ENCODE data around the gene TIMM21.

The TIMM21 gene

GRCh38 chr18:74191577-74191976 lies 43.3 kb downstream of the TIMM21 start:
- DNase-seq (ENCODE audit: low read depth in 2 of 2) = no peak

- DNase-seq (ENCODE audit: low read depth in 2 of 2) = no peak
These were observed 46.4 kb downstream of the TIMM21 start for GRCh38 chr18:74194691-74195090.

DNA sequence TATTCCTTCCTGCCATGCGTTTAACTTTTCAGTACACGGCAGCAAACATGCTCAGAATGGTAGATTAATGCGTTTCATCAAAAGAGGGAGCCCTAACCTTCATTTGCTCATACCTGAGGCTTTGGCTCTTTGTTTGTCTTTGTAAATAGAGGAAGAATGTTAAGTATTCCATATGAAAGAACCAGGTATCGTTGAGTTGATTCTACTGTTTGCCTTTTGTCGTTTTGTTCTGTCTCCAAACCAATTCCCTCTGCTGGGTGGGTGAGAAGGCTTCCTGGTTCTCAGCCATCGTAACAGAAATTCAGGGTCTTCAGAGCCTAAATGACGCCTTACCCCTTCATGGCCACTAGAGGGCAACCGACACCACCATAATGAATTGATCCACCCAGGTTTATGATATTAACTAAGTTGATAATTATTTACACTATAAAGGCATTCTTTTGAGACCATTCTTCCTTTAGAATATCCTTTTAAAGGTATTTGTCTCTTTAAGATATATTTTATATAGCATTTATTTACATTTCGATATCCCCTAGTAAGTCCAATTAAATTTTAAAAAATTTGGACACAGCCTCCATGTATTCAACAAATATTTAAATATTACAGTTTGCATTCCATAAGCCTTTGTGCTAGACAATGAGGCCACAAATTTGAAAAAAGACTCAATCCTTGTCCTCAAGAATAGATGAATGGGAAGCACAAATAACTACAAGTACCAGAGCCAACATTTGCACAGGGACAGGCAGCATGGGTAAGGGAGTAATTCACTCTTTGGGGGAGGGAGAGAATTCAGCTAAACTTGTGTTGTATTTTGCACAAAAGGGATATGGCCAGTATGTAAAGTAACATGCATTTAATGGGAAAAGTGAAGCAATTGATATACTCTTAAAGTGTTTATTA lies 48.1 kb downstream of the TIMM21 start:
- peak; percentile 10 to 16 for DNase-seq (ENCODE audit: low read depth in 2 of 2)

DNA sequence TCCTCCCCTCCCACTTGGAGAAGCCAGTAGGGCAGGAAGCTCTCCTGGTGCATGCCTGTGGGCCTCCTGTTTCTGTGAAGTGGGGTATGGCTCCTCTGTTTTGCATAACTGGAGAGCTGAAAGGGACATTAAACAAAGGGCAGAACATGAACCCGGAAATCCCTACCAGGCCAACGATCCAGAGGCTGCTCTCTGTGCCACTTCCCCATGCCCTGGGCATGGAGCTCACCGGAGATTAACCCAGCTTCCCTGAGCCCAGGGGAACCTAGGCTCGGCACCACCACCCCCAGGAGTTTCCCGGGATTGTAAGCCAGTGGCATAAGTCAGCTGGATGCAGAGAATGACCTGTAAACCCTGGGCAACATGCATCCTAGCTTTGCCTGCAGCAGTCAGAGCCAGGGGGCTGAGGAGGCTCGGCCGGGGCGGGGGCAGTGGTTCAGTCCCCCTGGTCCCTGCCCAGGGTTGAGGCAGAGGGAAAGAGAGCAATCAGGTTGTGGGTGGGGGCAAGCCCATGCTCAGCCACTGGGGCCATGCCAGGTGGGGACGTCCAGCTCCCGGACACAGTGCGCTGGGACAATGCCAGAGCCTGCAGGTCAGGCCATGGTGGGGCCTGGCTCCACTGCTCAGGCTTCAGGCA lies 49.5 kb downstream of the TIMM21 start:
- DNase-seq (ENCODE audit: low read depth in 2 of 2) = no peak

DNA sequence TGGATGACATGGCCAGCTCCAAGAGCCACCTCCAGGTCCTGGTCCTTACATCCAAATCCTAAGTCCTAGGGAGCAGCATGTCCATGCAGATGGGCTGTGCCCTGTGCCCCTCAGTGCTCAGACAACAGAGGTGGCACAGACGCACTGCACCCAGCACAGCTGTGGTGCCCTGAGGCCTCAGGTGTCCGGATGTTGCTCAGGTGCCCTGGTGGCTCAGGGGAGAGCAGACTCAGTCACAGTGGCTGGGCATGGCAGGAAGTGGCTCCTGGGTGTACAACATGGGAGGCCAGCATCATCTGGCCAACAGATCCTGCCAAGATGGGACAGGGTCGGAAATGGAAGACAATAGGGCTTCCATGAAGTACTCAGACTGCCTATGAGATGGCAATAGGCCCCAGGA lies 50.1 kb downstream of the TIMM21 start:
- DNase-seq (ENCODE audit: low read depth in 2 of 2) = no peak

DNA sequence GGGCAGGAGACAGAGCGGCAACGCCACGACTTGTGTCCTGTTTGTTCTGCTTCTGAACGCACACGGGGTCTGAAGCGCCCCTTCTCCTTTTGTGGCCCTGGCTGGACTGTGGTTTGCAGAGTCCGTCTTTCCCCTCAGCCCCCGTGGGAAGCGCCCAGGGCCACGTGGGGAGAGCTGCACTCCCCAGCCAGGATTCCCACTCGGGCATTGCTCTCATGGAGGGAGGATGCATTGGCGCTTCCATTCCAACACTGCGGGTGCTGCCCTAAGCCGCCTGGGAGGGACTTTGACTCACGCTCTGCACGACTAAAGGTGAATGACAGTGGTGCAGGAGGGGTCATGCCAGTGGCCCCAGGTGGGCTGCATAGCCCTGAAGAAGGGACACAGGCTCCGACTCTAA lies 52.5 kb downstream of the TIMM21 start:
- no peak for DNase-seq (ENCODE audit: low read depth in 2 of 2)

DNA sequence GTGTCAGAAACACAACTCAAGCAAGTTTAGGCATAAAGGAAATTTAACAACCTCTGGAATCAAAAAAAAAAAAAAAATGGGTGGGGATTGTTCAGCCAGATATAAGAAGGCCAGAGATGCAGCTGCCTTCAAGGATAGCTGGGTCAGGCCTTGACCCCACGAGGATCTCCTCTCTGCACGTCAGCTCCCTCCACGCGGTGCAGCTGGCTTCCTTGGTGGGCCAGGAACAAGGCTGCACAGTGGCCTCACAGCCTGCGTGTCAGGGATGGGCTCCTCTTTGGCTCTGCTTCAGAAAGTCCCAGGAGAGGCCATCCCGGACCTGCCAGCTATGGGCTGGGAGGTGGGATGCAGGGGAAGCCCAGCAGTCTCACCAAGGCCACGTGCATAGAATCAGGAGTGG lies 55.5 kb downstream of the TIMM21 start:
- no peak for DNase-seq (ENCODE audit: low read depth in 2 of 2)

DNA sequence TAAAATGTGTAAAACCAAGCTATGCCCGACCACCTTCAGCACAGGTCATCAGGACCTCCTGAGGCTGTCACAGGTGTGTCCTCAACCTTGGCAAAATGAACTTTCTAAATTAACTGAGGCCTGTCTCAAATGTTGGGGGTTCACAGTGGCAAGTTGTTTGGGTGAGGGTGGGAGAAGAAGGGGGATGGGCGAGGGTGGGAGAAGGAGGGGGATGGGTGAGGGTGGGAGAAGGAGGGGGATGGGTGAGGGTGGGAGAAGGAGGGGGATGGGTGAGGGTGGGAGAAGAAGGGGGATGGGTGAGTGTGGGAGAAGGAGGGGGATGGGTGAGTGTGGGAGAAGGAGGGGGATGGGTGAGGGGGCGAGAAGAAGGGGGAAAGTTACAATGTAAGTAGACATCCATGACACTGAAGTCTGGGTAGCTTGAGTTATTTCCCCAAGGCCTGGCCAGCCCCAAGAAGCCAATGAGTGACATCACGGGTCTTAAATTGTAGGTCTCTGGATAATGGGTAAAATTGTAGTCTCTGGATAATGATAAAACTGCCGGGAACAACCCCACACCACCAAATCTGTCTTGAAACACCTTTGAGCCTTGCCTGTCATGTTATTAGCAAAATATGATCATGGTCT lies 56.3 kb downstream of the TIMM21 start:
- no peak for DNase-seq (ENCODE audit: low read depth in 2 of 2)

All from stimulated activated CD8-positive, alpha-beta memory T cell treated with anti-CD3 and anti-CD28 coated beads, Interleukin-2, amount 100 ng/mL, for 1 hour (primary cell).